Bronchial epithelial cell (primary cell): ENCODE measurements around the gene CDCA5. TPM values are rescaled to one million over a fixed set of nuclear protein-coding genes. Genes with fewer than 3 reads are reported as not detected.
A peak's percentile ranks its signal among the peaks of the same experiment; 100 is the strongest.

Source experiments
- DNase-seq: peaks from one replicate; pipeline ENCODE4 v3.0.0-alpha.2; 2010; ENCODE audit warnings: low read depth
- FAIRE-seq: peaks from 2 replicates; lab custom pipeline; 2011; peaks lifted over from hg19 to GRCh38; lab: Jason Lieb, UNC
- H3K27me3 ChIP-seq: 2 replicates; pipeline ENCODE4 v1.5.1; 2011; ENCODE audit warnings: low read length; ENCODE audit not compliant: control insufficient read depth, insufficient read depth
- H3K36me3 ChIP-seq: 2 replicates; pipeline ENCODE4 v1.5.1; 2011; ENCODE audit warnings: low read length; ENCODE audit not compliant: control insufficient read depth, insufficient read depth
- H3K4me3 ChIP-seq: 2 replicates; pipeline ENCODE4 v1.5.1; 2011; ENCODE audit warnings: mild to moderate bottlenecking, low read depth, low read length, control low read depth
- total RNA-seq: library from RNA; depleted of rRNA; stranded (reverse); fragments of >200 nt; gene quantifications from 2 replicates; pipeline ENCODE4 v1.2.1, GENCODE V29; 2014
- TF ChIP-seq, protein P1 (sequence below): IDR thresholded peaks from 2 replicates; pipeline ENCODE4 v1.5.1; 2011; ENCODE audit warnings: mild to moderate bottlenecking, moderate library complexity, low read length, control low read depth, inconsistent platforms; ENCODE audit not compliant: insufficient read depth, severe bottlenecking

Gene CDCA5
- total RNA-seq, 1 donor from 2014 or later: 0.53 TPM

GRCh38 chr11:65085446-65085845, 1.6 kb upstream of the CDCA5 start:
- no peaks in the 10 kb centered on the region for H3K27me3 ChIP-seq
- DNase-seq (no peak), FAIRE-seq (no peak)
- H3K4me3 ChIP-seq: no peak overlapping the region
- TF ChIP-seq, protein P1, sequence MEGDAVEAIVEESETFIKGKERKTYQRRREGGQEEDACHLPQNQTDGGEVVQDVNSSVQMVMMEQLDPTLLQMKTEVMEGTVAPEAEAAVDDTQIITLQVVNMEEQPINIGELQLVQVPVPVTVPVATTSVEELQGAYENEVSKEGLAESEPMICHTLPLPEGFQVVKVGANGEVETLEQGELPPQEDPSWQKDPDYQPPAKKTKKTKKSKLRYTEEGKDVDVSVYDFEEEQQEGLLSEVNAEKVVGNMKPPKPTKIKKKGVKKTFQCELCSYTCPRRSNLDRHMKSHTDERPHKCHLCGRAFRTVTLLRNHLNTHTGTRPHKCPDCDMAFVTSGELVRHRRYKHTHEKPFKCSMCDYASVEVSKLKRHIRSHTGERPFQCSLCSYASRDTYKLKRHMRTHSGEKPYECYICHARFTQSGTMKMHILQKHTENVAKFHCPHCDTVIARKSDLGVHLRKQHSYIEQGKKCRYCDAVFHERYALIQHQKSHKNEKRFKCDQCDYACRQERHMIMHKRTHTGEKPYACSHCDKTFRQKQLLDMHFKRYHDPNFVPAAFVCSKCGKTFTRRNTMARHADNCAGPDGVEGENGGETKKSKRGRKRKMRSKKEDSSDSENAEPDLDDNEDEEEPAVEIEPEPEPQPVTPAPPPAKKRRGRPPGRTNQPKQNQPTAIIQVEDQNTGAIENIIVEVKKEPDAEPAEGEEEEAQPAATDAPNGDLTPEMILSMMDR: no peak
- peaks cover 16% of the 10 kb centered on the region for H3K36me3 ChIP-seq

DNA sequence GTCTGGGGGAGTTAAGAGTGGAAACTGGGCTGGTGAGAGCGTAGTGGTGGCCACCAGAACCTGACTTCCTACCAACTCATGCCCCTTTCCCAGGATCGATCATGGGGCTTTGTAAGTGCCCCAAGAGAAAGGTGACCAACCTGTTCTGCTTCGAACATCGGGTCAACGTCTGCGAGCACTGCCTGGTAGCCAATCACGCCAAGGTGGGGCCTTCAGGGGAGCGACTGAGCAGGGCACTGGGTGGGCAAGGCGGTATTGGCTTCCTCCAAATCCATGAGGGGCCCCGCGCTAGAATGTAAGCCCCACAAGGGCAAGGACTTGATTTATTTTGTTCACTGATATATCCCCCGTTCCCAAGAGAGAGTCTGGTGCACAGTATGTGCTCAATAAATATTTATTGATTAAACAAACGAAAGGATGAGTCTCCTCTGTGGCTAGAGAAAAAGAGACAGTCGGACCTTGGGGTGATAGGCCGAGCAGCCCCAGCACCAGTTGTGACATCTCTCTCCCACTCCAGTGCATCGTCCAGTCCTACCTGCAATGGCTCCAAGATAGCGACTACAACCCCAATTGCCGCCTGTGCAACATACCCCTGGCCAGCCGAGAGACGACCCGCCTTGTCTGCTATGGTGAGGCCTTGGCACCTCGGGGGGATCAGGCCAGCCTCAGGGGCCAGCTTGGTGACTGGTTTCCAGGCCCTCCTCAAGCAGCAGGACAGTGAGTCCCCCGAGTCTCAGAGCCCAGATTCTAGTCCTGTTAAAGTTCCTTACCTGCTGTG, 947 bp upstream of the CDCA5 start:
- Histone ChIP-seq H3K4me3 (peak overlapping the region; percentile 60), H3K36me3 (peaks cover 16% of the 10 kb centered on the region), H3K27me3 (no peaks in the 10 kb centered on the region)
- FAIRE-seq (no peak), DNase-seq (no peak)
- TF ChIP-seq, protein P1: no peak

- no peak for DNase-seq
- H3K4me3 ChIP-seq: peak overlapping the region; percentile 60
- TF ChIP-seq, protein P1: no peak
These were observed 556 bp downstream of the CDCA5 start for GRCh38 chr11:65083134-65083833.

GRCh38 chr11:65078786-65079342, 5.0 kb downstream of the CDCA5 start:
- Histone ChIP-seq H3K4me3 (no peak overlapping the region), H3K36me3 (peaks cover 2% of the 10 kb centered on the region), H3K27me3 (no peaks in the 10 kb centered on the region)
- FAIRE-seq (no peak), DNase-seq (no peak)
- TF ChIP-seq, protein P1: no peak

More at GRCh38 chr11:65083134-65083833, 556 bp downstream of the CDCA5 start:
- no peaks in the 10 kb centered on the region for H3K27me3 ChIP-seq
- no peak for FAIRE-seq
- peaks cover 15% of the 10 kb centered on the region for H3K36me3 ChIP-seq

GRCh38 chr11:65078151-65078550, 5.7 kb downstream of the CDCA5 start:
- H3K4me3 ChIP-seq: no peak overlapping the region
- TF ChIP-seq, protein P1: peak; percentile 88
- H3K36me3 ChIP-seq: peaks cover 2% of the 10 kb centered on the region
- DNase-seq (peak; percentile 37), FAIRE-seq (no peak)
- no peaks in the 10 kb centered on the region for H3K27me3 ChIP-seq
